ENCODE data around the gene NUP50. TPM values are rescaled to one million over a fixed set of nuclear protein-coding genes. Genes with fewer than 3 reads are reported as not detected.

The NUP50 gene
- total and polyA plus RNA-seq, 8 donors, result 14.6 to 443 (median 113) TPM

- no peak for DNase-seq
- Histone ChIP-seq H3K9me3 (no peaks in the 10 kb centered on the region), H3K27ac (no peak overlapping the region), H3K36me3 (peaks cover 41 to 69% (median 66%) of the 10 kb centered on the region in 4 donors), H3K4me1 (peaks cover 3 to 16% (median 5%) of the 10 kb centered on the region in 4 donors), H3K4me3 (no peak overlapping the region), H3K27me3 (no peaks in the 10 kb centered on the region)
- 90 to 95% (median 94%) methylated on average over 15 to 16 of the region's 16 CpGs for WGBS, 5 donors
- TF ChIP-seq, protein P1, sequence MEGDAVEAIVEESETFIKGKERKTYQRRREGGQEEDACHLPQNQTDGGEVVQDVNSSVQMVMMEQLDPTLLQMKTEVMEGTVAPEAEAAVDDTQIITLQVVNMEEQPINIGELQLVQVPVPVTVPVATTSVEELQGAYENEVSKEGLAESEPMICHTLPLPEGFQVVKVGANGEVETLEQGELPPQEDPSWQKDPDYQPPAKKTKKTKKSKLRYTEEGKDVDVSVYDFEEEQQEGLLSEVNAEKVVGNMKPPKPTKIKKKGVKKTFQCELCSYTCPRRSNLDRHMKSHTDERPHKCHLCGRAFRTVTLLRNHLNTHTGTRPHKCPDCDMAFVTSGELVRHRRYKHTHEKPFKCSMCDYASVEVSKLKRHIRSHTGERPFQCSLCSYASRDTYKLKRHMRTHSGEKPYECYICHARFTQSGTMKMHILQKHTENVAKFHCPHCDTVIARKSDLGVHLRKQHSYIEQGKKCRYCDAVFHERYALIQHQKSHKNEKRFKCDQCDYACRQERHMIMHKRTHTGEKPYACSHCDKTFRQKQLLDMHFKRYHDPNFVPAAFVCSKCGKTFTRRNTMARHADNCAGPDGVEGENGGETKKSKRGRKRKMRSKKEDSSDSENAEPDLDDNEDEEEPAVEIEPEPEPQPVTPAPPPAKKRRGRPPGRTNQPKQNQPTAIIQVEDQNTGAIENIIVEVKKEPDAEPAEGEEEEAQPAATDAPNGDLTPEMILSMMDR (IDR thresholded peaks at IDR 0.05), result no peak
- TF ChIP-seq POLR2A (IDR thresholded peaks at IDR 0.05) (no peak), POLR2AphosphoS5 (IDR thresholded peaks at IDR 0.05) (no peak), EP300 (IDR thresholded peaks at IDR 0.05) (no peak)
- intact Hi-C loops (cut with DNase I; ENCODE audit: low total_unique reads), result no loop called here
Observed at GRCh38 chr22:45196308-45196707, 32.6 kb downstream of the NUP50 start.

DNA sequence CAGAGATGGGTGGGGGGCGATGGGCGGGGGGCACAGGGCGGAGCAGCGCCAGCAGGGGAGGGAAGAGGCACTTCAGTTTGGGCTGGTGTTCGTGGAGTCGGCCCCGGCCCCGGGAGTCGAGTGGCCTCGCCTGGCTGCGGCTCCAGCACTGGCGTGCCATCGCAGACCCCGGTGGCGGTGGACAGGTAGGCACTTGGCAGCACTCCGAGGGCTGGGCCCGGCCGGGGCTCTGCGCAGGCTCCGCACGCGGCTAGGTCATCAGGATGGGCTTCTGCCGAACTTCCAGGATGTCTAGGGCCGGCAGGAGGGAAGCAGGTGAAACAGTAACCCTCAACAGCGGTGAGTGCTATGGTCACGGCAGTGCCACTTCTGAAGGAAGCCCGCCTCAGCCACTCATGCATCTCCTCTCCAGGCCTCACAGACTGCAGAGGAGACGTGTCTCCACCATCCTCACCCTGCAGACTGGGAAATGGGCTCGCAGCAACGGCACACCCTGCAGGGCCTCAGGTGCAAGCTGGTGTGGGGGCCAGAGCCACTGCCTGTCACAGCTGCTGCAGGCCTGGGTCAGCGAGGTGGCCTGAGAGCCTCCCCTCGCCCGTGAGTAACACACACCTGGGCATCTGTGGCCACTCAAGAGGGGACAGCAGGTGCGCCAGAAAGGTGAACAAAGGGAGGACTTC, 33.3 kb downstream of the NUP50 start:
- TF ChIP-seq, protein P1 (IDR thresholded peaks at IDR 0.05), result no peak
- TF ChIP-seq EP300 (IDR thresholded peaks at IDR 0.05), result no peak
- TF ChIP-seq POLR2A (IDR thresholded peaks at IDR 0.05), result no peak
- TF ChIP-seq POLR2AphosphoS5 (IDR thresholded peaks at IDR 0.05), result no peak
- H3K4me3 ChIP-seq, result no peak overlapping the region
- no peaks in the 10 kb centered on the region for H3K9me3 ChIP-seq
- H3K27ac ChIP-seq, result no peak overlapping the region
- WGBS, 5 donors, result 80 to 94% (median 91%) methylated on average over 7 to 34 of the region's 34 CpGs
- peaks cover 41 to 72% (median 67%) of the 10 kb centered on the region in 4 donors for H3K36me3 ChIP-seq
- peaks cover 9 to 23% (median 13%) of the 10 kb centered on the region in 4 donors for H3K4me1 ChIP-seq
- no peak for DNase-seq
- intact Hi-C loops (cut with DNase I; ENCODE audit: low total_unique reads), result no loop called here
- no peaks in the 10 kb centered on the region for H3K27me3 ChIP-seq

- no peaks in the 10 kb centered on the region for H3K27me3 ChIP-seq
- peaks cover 14 to 27% (median 18%) of the 10 kb centered on the region in 4 donors for H3K4me1 ChIP-seq
- H3K9me3 ChIP-seq, result no peaks in the 10 kb centered on the region
- intact Hi-C loops (cut with DNase I; ENCODE audit: low total_unique reads), result no loop called here
- H3K4me3 ChIP-seq, result no peak overlapping the region
- no peak overlapping the region for H3K27ac ChIP-seq
- TF ChIP-seq POLR2AphosphoS5 (IDR thresholded peaks at IDR 0.05) (no peak), POLR2A (IDR thresholded peaks at IDR 0.05) (no peak), EP300 (IDR thresholded peaks at IDR 0.05) (no peak)
- TF ChIP-seq, protein P1 (IDR thresholded peaks at IDR 0.05), result no peak
- 85 to 93% (median 91%) methylated on average over 26 to 28 of the region's 28 CpGs for WGBS, 5 donors
- DNase-seq, result no peak
- H3K36me3 ChIP-seq, result peaks cover 41 to 80% (median 74%) of the 10 kb centered on the region in 4 donors
Observed at GRCh38 chr22:45197606-45198462, 34.1 kb downstream of the NUP50 start.

- WGBS, 5 donors, result 69 to 74% (median 71%) methylated on average over 8 to 9 of the region's 9 CpGs
- H3K4me3 ChIP-seq, result no peak overlapping the region
- DNase-seq, result no peak
- peaks cover 14 to 25% (median 18%) of the 10 kb centered on the region in 4 donors for H3K4me1 ChIP-seq
- TF ChIP-seq EP300 (IDR thresholded peaks at IDR 0.05) (no peak), POLR2A (IDR thresholded peaks at IDR 0.05) (no peak), POLR2AphosphoS5 (IDR thresholded peaks at IDR 0.05) (no peak)
- TF ChIP-seq, protein P1 (IDR thresholded peaks at IDR 0.05), result no peak
- intact Hi-C loops (cut with DNase I; ENCODE audit: low total_unique reads), result no loop called here
- no peak overlapping the region for H3K27ac ChIP-seq
- H3K9me3 ChIP-seq, result no peaks in the 10 kb centered on the region
- peaks cover 41 to 86% (median 80%) of the 10 kb centered on the region in 4 donors for H3K36me3 ChIP-seq
- no peaks in the 10 kb centered on the region for H3K27me3 ChIP-seq
Observed at GRCh38 chr22:45198463-45198795, 34.7 kb downstream of the NUP50 start.
